ENCODE results near the gene KCNT2. TPM values are rescaled to one million over a fixed set of nuclear protein-coding genes. Genes with fewer than 3 reads are reported as not detected.

KCNT2 gene
- total RNA-seq, 1 experiment from 2014 or later, result 9.1 TPM

DNA sequence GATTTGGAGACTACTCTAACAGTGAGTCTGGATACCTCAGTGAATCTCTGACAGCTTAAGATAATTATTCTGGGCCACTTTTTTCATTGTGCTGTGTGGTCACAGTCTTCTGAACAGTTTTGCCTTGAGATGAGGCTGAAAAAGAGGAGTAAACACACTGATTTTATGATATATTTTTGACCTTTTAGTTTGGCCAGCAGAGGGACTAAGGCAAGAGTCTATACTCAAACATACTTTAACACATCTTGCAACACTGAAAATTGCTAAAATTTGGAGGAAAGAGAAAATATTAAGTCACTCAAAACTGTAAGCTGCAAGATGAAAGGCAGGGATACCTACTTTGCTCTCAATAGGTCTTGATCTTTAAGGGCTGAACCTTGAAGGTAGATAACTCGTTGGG, 182.7 kb downstream of the KCNT2 start:
- WGBS (ENCODE audit: extremely low coverage, insufficient read length, low lambda C conversion rate), result no CpG with 5 or more reads among the region's 1 CpG
- H4K91ac ChIP-seq (ENCODE audit: insufficient read length, low read depth, low read length), result no peak overlapping the region
- Mint-ChIP-seq H3K36me3 (ENCODE audit: insufficient read depth in 1 of 3, low read depth in 3 of 3) (peaks cover 2 to 13% (median 7%) of the 10 kb centered on the region in 3 experiments; a peak in 5 of 7 replicates), H3K4me1 (peaks cover 10 to 14% of the 10 kb centered on the region in 2 experiments), H3K9me3 (no peaks in the 10 kb centered on the region), H3K27me3 (ENCODE audit: low read depth) (no peaks in the 10 kb centered on the region), H3K4me3 (no peak overlapping the region), H3K27ac (no peak overlapping the region)
- no peak overlapping the region for H2AK5ac ChIP-seq (ENCODE audit: insufficient read length, low read length)
- H2BK5ac ChIP-seq (ENCODE audit: insufficient read length, low read length), result no peak overlapping the region
- TF ChIP-seq, protein P1, sequence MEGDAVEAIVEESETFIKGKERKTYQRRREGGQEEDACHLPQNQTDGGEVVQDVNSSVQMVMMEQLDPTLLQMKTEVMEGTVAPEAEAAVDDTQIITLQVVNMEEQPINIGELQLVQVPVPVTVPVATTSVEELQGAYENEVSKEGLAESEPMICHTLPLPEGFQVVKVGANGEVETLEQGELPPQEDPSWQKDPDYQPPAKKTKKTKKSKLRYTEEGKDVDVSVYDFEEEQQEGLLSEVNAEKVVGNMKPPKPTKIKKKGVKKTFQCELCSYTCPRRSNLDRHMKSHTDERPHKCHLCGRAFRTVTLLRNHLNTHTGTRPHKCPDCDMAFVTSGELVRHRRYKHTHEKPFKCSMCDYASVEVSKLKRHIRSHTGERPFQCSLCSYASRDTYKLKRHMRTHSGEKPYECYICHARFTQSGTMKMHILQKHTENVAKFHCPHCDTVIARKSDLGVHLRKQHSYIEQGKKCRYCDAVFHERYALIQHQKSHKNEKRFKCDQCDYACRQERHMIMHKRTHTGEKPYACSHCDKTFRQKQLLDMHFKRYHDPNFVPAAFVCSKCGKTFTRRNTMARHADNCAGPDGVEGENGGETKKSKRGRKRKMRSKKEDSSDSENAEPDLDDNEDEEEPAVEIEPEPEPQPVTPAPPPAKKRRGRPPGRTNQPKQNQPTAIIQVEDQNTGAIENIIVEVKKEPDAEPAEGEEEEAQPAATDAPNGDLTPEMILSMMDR (conservative IDR thresholded peaks at IDR 0.05), result peak; percentile 29; the same call in 2 of the 3 replicates
- H2BK20ac ChIP-seq (ENCODE audit: low read depth, low read length, poor library complexity, severe bottlenecking), result no peak overlapping the region
- no peaks in the 10 kb centered on the region for H4K20me1 ChIP-seq (ENCODE audit: control insufficient read depth, insufficient read depth, insufficient read length)
- H4K5ac ChIP-seq (ENCODE audit: insufficient read length, low read depth, low read length), result no peak overlapping the region
- no peak overlapping the region for H3T11ph ChIP-seq (ENCODE audit: low read length)
- no peak overlapping the region for H2BK12ac ChIP-seq (ENCODE audit: insufficient read length, low read depth, low read length)
- no peaks in the 10 kb centered on the region; the same call in 1 of the 2 replicates for H3K4me1 ChIP-seq (ENCODE audit: insufficient read depth, low read length)
- DNase-seq, result no peak
- H2BK15ac ChIP-seq (ENCODE audit: low read depth, low read length), result no peak overlapping the region
- no peak overlapping the region for H3K4me2 ChIP-seq (ENCODE audit: insufficient read depth, insufficient read length, low read length)
- H3K27me3 ChIP-seq (ENCODE audit: insufficient read depth, low read length), result no peaks in the 10 kb centered on the region
- no peak overlapping the region for H4K8ac ChIP-seq (replicated peaks; ENCODE audit: insufficient read length, low read depth, low read length)
- H2AFZ ChIP-seq (ENCODE audit: low read length), result no peak overlapping the region
- no peaks in the 10 kb centered on the region for H3K79me1 ChIP-seq (ENCODE audit: insufficient read depth, low read depth, low read length, poor library complexity, severe bottlenecking)
- H3K9ac ChIP-seq (ENCODE audit: extremely low read depth, insufficient read length, low read length), result no peak overlapping the region
- no peak overlapping the region for H2BK120ac ChIP-seq (ENCODE audit: low read depth, low read length, poor library complexity, severe bottlenecking)
- no peak overlapping the region for H3K23ac ChIP-seq (ENCODE audit: insufficient read length, low read depth, low read length)
- no peaks in the 10 kb centered on the region for H3K9me3 ChIP-seq (ENCODE audit: control insufficient read depth, low read depth, low read length)
- H3K27ac ChIP-seq (ENCODE audit: insufficient read length, low read depth, low read length), result no peak overlapping the region
- H3K23me2 ChIP-seq (ENCODE audit: insufficient read length, low read depth, low read length, poor library complexity, severe bottlenecking), result no peaks in the 10 kb centered on the region
- H3K4ac ChIP-seq (ENCODE audit: low read depth, low read length), result no peak overlapping the region
- no peaks in the 10 kb centered on the region for H3K79me2 ChIP-seq (ENCODE audit: insufficient read depth, low read length)
- H3K18ac ChIP-seq (ENCODE audit: insufficient read length, low read depth, low read length), result no peak overlapping the region
- H3K56ac ChIP-seq (ENCODE audit: insufficient read length, low read depth, low read length), result no peak overlapping the region
- H3K14ac ChIP-seq (ENCODE audit: insufficient read depth, low read length), result no peak overlapping the region

Measured in H9 (cell line).